DOHH2 (cell line): ENCODE data around the gene AP3B2.

Experiments
- CTCF ChIP-seq: fragments of 200-600 bp; sonication (generic); IDR thresholded peaks from one replicate; pipeline ENCODE4 v1.5.1; 2014; ENCODE audit warnings: antibody characterized with exemption, mild to moderate bottlenecking, low read depth, low read length; ENCODE audit not compliant: poor library complexity, severe bottlenecking
- EZH2phosphoT487 ChIP-seq: fragments of 200-600 bp; sonication (generic); IDR thresholded peaks from 2 replicates; pipeline ENCODE4 v1.6.1; 2017; ENCODE audit warnings: borderline replicate concordance, mild to moderate bottlenecking, antibody characterized with exemption, low read length, moderate library complexity, mixed read lengths

GRCh38 chr15:82650046-82650670 lies 59.5 kb downstream of the AP3B2 start:
- no peak for TF ChIP-seq CTCF
- no peak for TF ChIP-seq EZH2phosphoT487
